Mesodermal cell (in vitro differentiated cells): ENCODE results near the gene MSRB1.

Experiments
- H3K27ac ChIP-seq: 2 replicates; pipeline ENCODE4 v1.7.0; 2013; ENCODE audit warnings: mild to moderate bottlenecking, low read depth, low read length, moderate library complexity; ENCODE audit not compliant: severe bottlenecking
- H3K36me3 ChIP-seq: 2 replicates; pipeline ENCODE4 v1.7.1; 2013; ENCODE audit warnings: mild to moderate bottlenecking, low read length, moderate library complexity; ENCODE audit not compliant: control insufficient read depth, insufficient read depth
- H3K4me1 ChIP-seq: one replicate; pipeline ENCODE4 v1.7.1; 2013; ENCODE audit warnings: mild to moderate bottlenecking, low read length; ENCODE audit not compliant: insufficient read depth, control insufficient read depth, poor library complexity, severe bottlenecking
- H3K4me3 ChIP-seq: 2 replicates; pipeline ENCODE4 v1.7.0; 2013; ENCODE audit warnings: low read length, control low read depth, mild to moderate bottlenecking; ENCODE audit not compliant: insufficient read depth, poor library complexity, severe bottlenecking; ENCODE audit errors: extremely low read depth
- H3K9me3 ChIP-seq: 2 replicates; pipeline ENCODE4 v1.7.1; 2013; ENCODE audit warnings: mild to moderate bottlenecking, low read length, moderate library complexity; ENCODE audit not compliant: control insufficient read depth
- WGBS, 2 experiments: methylation state at CpG; one replicate each; pipeline ENCODE4 v1.1.5; 2013; ENCODE audit warnings: missing lambda C conversion rate in 2 of 2; ENCODE audit not compliant: insufficient coverage in 2 of 2; 5-methylcytosine and 5-hydroxymethylcytosine counted together

Gene MSRB1

GRCh38 chr16:1912215-1912543 lies 30.8 kb downstream of the MSRB1 start:
- H3K27ac ChIP-seq = no peak overlapping the region
- WGBS, 2 experiments = 94 to 96% methylated on average over 6 to 17 of the region's 17 CpGs

DNA sequence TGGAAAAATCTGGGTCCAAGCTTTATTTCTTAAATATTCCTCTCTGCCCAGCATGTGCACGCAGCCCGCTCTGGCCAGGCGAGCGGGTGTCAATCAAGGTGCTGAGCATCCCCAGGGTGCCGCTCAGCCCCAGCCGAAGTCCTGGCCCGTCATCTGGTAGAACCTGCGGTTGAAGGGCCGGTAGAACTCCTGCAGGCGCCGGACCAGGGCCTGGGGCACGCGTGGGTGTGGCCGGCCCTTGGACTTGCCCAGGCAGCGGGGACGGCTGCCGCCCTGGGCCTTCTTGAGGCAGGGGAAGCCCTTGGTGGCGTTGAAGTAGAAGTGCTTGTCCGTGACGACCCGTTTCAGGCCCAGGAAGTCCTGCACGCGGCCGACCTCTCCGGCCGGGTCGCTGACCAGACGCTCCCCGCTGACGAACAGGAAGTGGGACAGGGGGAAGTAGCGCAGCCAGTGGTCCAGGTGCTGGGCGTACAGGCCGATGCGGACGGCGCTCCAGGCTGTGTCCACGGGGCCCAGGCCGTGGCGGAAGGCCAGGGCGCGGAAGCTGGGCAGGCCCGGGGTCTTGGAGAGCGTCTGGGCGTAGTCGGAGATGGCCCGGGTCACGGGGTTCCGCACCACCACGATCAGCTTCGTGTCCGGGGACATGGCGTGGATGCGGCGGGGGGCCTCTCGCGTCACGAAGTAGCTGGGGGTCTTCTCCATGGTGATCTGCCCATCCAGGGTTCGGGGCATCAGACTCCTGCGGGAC lies 31.4 kb downstream of the MSRB1 start:
- Histone ChIP-seq H3K4me3 (no peak overlapping the region), H3K27ac (no peak overlapping the region), H3K9me3 (no peaks in the 10 kb centered on the region), H3K36me3 (no peaks in the 10 kb centered on the region), H3K4me1 (peaks cover 10% of the 10 kb centered on the region)
- WGBS, 2 experiments = 96% methylated on average over 52 to 59 of the region's 59 CpGs

More at GRCh38 chr16:1912215-1912543, 30.8 kb downstream of the MSRB1 start:
- Histone ChIP-seq H3K9me3 (no peaks in the 10 kb centered on the region), H3K36me3 (no peaks in the 10 kb centered on the region), H3K4me3 (no peak overlapping the region), H3K4me1 (peaks cover 10% of the 10 kb centered on the region)

- H3K4me1 ChIP-seq = peaks cover 10% of the 10 kb centered on the region
- WGBS, 2 experiments = 89 to 91% methylated on average over 13 to 18 of the region's 18 CpGs
- H3K9me3 ChIP-seq = no peaks in the 10 kb centered on the region
- no peak overlapping the region for H3K4me3 ChIP-seq
- no peaks in the 10 kb centered on the region for H3K36me3 ChIP-seq
- H3K27ac ChIP-seq = no peak overlapping the region
Observed at GRCh38 chr16:1909561-1910231, 33.3 kb downstream of the MSRB1 start.

GRCh38 chr16:1908983-1909382 lies 34.0 kb downstream of the MSRB1 start:
- H3K27ac ChIP-seq = no peak overlapping the region
- WGBS, 2 experiments = 86 to 88% methylated on average over 8 of the region's 9 CpGs
- H3K9me3 ChIP-seq = no peaks in the 10 kb centered on the region
- H3K4me3 ChIP-seq = no peak overlapping the region
- H3K36me3 ChIP-seq = no peaks in the 10 kb centered on the region
- H3K4me1 ChIP-seq = peaks cover 10% of the 10 kb centered on the region

- Histone ChIP-seq H3K4me1 (peaks cover 4% of the 10 kb centered on the region), H3K4me3 (no peak overlapping the region), H3K9me3 (no peaks in the 10 kb centered on the region), H3K27ac (no peak overlapping the region), H3K36me3 (no peaks in the 10 kb centered on the region)
- 75 to 81% methylated on average over 12 to 14 of the region's 17 CpGs for WGBS, 2 experiments
Observed at GRCh38 chr16:1908184-1908583, 34.8 kb downstream of the MSRB1 start.

- H3K4me3 ChIP-seq = no peak overlapping the region
- no peak overlapping the region for H3K27ac ChIP-seq
- H3K36me3 ChIP-seq = no peaks in the 10 kb centered on the region
- H3K4me1 ChIP-seq = peaks cover 4% of the 10 kb centered on the region
- H3K9me3 ChIP-seq = no peaks in the 10 kb centered on the region
- WGBS, 2 experiments = 76 to 90% methylated on average over 10 to 12 of the region's 17 CpGs
Observed at GRCh38 chr16:1907226-1907860, 35.7 kb downstream of the MSRB1 start.

GRCh38 chr16:1906846-1907165 lies 36.2 kb downstream of the MSRB1 start:
- Histone ChIP-seq H3K4me1 (peaks cover 4% of the 10 kb centered on the region), H3K4me3 (no peak overlapping the region), H3K9me3 (no peaks in the 10 kb centered on the region), H3K27ac (no peak overlapping the region), H3K36me3 (no peaks in the 10 kb centered on the region)
- WGBS, 2 experiments = 82 to 83% methylated on average over 4 to 5 of the region's 5 CpGs

DNA sequence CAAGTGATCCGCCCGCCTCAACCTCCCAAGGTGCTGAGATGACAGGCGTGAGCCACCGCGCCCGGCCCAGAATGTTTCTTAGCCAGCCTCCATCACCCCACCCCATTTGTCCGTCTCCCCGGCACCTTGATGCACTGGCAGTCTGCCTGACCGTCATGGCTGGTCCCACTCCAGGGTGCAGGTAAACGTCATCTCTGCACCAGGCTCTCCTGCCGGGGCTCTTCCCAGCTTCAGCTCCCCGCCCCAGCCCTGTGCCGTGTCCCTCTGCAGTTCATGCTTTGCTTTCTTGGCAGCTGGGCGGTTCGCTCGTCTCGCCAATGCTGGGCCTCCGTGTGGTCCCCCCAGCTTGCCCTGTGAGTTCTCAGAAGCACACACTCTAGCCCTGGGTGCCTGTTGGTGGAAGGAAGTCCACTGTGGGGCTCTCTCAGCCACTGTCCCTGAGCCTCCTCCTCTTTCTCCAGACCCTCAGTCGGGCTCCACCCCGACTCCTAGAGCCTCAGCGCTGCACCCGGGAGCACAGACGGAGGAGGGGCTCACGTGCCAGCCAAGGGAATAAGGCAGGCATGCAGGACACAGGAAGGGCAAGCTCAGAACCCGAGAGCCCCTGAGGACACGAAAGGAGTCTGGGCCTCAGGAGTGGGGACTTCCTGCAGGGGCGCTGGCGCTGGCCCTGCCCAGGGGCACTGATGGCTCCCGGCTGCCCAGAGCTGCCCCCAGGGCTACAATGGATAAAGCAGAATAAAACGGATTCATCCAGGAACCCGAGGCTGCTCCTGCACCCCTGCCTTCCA lies 36.7 kb downstream of the MSRB1 start:
- Histone ChIP-seq H3K4me1 (peaks cover 4% of the 10 kb centered on the region), H3K9me3 (no peaks in the 10 kb centered on the region), H3K4me3 (no peak overlapping the region), H3K27ac (no peak overlapping the region), H3K36me3 (no peaks in the 10 kb centered on the region)
- WGBS, 2 experiments = 68 to 79% methylated on average over 26 to 27 of the region's 31 CpGs

GRCh38 chr16:1903845-1904840 lies 38.9 kb downstream of the MSRB1 start:
- 86 to 89% methylated on average over 18 to 21 of the region's 22 CpGs for WGBS, 2 experiments
- H3K27ac ChIP-seq = no peak overlapping the region
- no peaks in the 10 kb centered on the region for H3K4me1 ChIP-seq
- no peaks in the 10 kb centered on the region for H3K36me3 ChIP-seq
- H3K9me3 ChIP-seq = no peaks in the 10 kb centered on the region
- no peak overlapping the region for H3K4me3 ChIP-seq

DNA sequence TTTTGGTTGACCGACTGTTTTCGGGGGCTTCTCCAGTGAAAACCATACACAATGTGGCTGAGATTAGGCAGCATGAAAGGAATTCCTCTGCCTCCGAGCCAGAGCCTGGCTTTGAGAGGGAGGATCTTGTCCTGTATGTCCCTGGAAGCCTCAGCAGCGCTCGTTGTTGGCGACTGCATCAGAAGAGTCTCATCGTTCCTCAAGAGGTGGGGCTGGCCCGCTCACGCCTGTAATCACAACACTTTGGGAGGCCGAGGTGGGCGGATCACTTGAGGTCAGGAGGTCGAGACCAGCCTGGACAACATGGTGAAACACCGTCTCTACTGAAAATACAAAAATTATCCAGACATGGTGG lies 39.8 kb downstream of the MSRB1 start:
- no peak overlapping the region for H3K27ac ChIP-seq
- WGBS, 2 experiments = 75 to 84% methylated on average over 13 of the region's 13 CpGs
- no peaks in the 10 kb centered on the region for H3K36me3 ChIP-seq
- no peaks in the 10 kb centered on the region for H3K4me1 ChIP-seq
- no peaks in the 10 kb centered on the region for H3K9me3 ChIP-seq
- no peak overlapping the region for H3K4me3 ChIP-seq
